GM15510 (cell line): ENCODE measurements around the gene NAALADL2.

Experiments
- POLR2A ChIP-seq: IDR thresholded peaks from 3 replicates; pipeline ENCODE4 v1.6.1; 2011; ENCODE audit warnings: borderline replicate concordance; ENCODE audit not compliant: insufficient read length; ENCODE audit errors: extremely low read depth

Gene NAALADL2

DNA sequence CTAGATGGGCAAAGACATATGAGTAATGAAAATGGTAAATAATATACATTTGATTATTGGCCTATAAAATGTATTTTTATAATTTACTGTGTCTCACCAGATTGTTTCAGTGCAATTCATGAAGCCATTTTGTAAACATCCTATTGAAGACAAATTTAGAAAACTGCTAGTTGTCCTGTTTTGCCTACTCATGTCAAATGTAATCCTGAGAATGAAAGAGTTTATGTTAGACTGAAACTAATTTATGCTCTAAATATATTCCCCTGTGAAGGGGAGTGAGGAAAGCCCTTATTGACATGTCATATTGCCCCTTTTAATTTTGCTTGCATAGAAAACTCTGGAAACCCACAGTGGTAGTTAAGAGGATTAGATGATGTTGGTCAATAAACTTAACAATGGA lies 610.0 kb downstream of the NAALADL2 start:
- no peak for TF ChIP-seq POLR2A

DNA sequence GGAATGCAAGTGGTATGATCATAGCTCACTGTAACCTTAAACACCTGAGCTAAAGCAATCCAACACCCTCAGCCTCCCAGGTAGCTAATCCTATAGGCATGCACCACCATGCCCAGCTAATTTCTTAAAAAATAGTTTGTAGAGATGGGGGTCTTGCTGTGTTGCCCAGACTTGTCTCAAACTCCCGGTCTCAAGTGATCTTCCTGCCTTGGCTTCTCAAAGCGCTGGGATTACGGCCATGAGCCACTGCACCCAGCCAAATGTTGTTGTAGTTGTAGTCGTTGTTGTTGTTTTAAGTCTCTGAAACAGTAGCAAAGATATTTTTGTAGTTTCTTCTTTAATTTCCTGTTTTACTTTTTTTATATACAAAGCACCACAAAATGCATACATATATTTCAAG lies 616.6 kb downstream of the NAALADL2 start:
- TF ChIP-seq POLR2A: no peak

- no peak for TF ChIP-seq POLR2A
Measured at GRCh38 chr3:175476489-175476888, 617.4 kb downstream of the NAALADL2 start.

DNA sequence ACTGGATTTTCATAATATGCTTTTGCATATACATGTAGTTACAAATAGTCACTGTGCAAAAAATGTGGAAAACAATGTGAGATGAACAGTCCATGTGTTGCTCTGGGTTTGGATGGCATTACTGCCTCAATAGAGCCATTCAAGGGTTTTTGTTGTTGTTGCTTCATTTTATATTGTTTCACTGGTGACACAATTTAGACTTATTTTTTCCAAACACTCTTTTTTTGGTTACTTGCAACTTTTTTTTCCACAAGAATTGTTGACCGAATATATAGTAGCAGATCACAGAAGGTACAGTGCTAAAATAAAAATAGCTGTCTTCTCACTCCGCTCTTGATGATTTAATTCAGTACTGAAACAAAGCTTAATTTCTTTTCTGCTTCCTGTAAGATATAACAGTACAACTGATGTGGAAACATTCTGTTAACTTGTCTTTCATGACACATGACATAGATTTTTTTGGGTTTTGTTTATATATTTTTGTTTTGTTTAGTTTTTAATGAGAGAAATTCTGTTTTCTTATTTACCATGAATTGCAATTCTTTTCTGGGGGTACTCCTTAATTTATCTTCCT lies 618.6 kb downstream of the NAALADL2 start:
- TF ChIP-seq POLR2A: no peak

GRCh38 chr3:175478301-175478700 lies 619.2 kb downstream of the NAALADL2 start:
- TF ChIP-seq POLR2A: no peak

DNA sequence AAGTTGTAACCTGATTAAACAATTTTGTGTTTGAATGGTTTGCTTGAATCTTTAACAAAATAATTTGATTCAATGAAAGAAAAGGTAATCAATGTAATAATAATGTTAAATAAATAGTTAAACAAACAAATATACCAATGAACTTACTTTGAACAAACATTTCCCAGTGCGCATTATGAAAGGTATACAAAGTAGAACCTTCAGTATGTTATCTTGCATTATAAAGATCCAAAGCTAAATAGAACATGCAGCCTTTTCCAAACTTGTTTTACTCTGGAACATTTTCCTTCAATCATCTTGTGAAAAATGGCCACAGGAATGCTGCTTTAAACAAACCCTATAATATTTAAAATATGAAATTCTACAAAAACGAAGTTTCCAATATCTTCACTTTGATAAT lies 620.0 kb downstream of the NAALADL2 start:
- TF ChIP-seq POLR2A: no peak

DNA sequence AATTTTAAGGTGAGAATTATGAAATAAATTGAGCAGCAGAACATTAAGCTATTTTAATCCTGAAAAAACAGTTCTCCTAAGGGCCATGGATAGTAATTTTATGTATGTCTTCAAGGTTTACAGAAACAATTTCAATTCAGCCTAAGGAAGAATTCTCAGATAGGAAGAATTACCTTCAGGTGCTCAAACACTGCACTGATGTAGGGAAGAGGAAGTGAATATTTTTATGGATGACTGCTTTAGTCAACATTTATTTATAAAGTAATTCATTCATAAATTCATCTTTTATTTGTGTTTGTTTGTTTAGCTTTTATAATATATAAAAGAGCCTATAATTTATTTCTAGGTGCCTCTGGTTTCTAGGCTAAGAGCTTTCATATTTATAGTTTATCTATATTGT lies 620.7 kb downstream of the NAALADL2 start:
- no peak for TF ChIP-seq POLR2A

- no peak for TF ChIP-seq POLR2A
Measured at GRCh38 chr3:175484666-175485065, 625.5 kb downstream of the NAALADL2 start.

DNA sequence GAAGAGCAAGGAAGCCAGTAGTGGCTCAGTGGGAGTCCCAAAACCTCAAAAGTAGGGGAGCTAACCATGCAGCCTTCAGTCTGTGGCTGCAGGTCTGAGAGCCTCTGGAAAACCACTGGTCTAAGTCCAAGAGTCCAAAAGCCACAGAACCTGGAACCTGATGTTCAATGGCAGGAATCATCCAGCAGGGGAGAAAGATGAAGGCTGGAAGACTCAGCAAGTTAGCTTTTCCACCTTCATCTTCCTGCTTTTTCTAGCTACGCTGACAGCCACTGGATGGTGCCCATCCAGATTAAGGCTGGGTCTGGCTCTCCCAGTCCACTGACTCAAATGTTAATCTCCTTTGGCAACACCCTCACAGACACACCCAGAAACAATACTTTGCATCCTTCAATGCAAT lies 626.3 kb downstream of the NAALADL2 start:
- no peak for TF ChIP-seq POLR2A

DNA sequence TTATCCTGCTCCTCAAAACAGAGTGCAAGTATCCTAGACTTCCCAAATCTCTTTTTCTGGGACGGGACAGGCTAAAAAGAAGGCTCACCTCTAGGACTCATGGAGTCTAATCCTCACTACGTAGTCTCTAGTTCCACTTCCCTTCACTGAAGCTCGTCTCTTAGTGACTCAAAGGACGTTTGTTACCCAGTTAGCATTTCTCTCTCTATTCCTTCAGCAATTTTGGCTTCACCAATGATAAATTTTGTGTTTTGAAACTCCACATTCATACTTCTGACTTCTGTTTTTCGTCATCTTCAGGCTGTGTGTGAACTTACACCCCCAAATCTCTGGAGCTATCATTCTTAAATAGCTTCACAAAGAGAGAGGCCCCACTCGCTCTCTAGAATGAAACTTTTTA lies 627.1 kb downstream of the NAALADL2 start:
- no peak for TF ChIP-seq POLR2A

DNA sequence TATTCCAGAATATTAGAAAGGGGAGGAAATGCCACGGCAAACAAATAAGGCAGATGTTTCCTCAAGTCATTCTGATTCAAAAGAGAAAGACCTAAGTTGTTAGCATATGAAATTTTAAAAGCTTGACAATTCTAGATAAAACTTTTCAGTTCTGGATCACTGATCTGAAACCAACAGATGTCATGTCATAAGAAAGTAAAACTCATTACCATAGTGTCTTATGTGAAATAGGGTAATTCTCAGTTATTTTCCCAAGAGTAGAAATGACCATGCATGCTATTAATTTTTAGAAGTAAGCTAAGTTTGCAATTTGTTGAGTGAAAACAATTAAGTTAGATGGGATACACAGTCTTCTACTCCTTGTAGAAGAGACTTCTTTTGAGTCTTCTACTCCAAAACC lies 630.3 kb downstream of the NAALADL2 start:
- TF ChIP-seq POLR2A: no peak

GRCh38 chr3:175493301-175493700 lies 634.2 kb downstream of the NAALADL2 start:
- TF ChIP-seq POLR2A: no peak

DNA sequence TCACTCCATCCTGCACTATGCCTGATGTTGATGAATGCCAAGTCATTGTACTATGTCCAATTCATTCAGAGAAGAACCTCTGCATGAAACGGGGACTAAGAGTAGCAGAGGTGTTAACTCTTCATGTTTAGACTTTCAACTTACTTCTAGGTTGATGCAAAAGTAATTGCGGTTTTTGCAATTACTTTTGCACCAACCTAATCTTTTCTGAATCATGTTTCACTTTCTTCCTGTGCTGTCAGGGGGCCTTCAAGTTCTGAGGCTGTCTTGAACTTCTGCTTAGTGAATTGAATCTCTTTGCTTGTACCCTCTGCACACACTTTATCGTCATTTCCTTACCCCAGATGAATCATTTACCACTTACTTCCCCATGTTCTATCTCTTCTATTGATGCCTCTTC lies 636.2 kb downstream of the NAALADL2 start:
- TF ChIP-seq POLR2A: no peak

- no peak for TF ChIP-seq POLR2A
Measured at GRCh38 chr3:175502155-175502554, 643.0 kb downstream of the NAALADL2 start.

- no peak for TF ChIP-seq POLR2A
Measured at GRCh38 chr3:175511219-175511785, 652.2 kb downstream of the NAALADL2 start.

DNA sequence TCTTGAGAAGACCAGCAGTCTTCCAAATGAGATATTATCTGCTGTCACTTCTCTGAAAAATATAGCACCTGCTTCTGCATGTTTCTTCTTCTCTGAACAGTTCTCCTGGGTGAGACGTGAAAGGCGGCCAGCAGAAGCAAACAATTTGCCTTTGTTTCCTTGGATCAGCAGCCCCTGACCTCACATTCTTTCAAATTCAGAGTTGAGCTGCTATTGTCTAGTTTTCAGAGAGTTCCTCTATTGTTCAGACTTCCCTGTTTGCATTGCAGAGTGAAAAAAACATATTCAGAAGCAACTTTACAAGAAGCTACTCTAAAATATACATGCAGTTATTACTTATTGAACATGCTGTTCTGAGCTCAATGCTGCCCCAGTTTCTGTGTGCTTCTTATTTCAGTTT lies 653.6 kb downstream of the NAALADL2 start:
- TF ChIP-seq POLR2A: no peak

GRCh38 chr3:175518459-175518858 lies 659.3 kb downstream of the NAALADL2 start:
- no peak for TF ChIP-seq POLR2A
